ENCODE measurements around the gene CD82.

The CD82 gene

GRCh38 chr11:44609783-44610155 is 44.3 kb downstream of the CD82 start:
- H3K4me3 Mint-ChIP-seq = no peak overlapping the region
- H3K36me3 Mint-ChIP-seq (ENCODE audit: low read depth) = no peaks in the 10 kb centered on the region
- H3K9me3 Mint-ChIP-seq = no peaks in the 10 kb centered on the region
- H3K27ac Mint-ChIP-seq = no peak overlapping the region
- peaks cover 16% of the 10 kb centered on the region for H3K27me3 Mint-ChIP-seq (ENCODE audit: low read depth)
- peaks cover 21% of the 10 kb centered on the region for H3K4me1 Mint-ChIP-seq
- no peak for TF ChIP-seq CTCF (IDR thresholded peaks at IDR 0.05; ENCODE audit: unreplicated experiment in 3 of 3)

- peaks cover 21% of the 10 kb centered on the region for H3K4me1 Mint-ChIP-seq
- H3K27me3 Mint-ChIP-seq (ENCODE audit: low read depth) = peaks cover 19% of the 10 kb centered on the region
- no peaks in the 10 kb centered on the region for H3K9me3 Mint-ChIP-seq
- TF ChIP-seq CTCF (IDR thresholded peaks at IDR 0.05; ENCODE audit: unreplicated experiment in 3 of 3) = no peak
- no peak overlapping the region for H3K27ac Mint-ChIP-seq
- no peak overlapping the region for H3K4me3 Mint-ChIP-seq
- H3K36me3 Mint-ChIP-seq (ENCODE audit: low read depth) = no peaks in the 10 kb centered on the region
Measured at GRCh38 chr11:44610186-44610955, 44.9 kb downstream of the CD82 start.

- peaks cover 21% of the 10 kb centered on the region for H3K4me1 Mint-ChIP-seq
- H3K4me3 Mint-ChIP-seq = no peak overlapping the region
- H3K27ac Mint-ChIP-seq = no peak overlapping the region
- H3K27me3 Mint-ChIP-seq (ENCODE audit: low read depth) = peaks cover 19% of the 10 kb centered on the region
- no peaks in the 10 kb centered on the region for H3K36me3 Mint-ChIP-seq (ENCODE audit: low read depth)
- TF ChIP-seq CTCF (IDR thresholded peaks at IDR 0.05; ENCODE audit: unreplicated experiment in 3 of 3) = no peak
- H3K9me3 Mint-ChIP-seq = no peaks in the 10 kb centered on the region
Measured at GRCh38 chr11:44611088-44611487, 45.6 kb downstream of the CD82 start.

- Mint-ChIP-seq H3K4me3 (no peak overlapping the region), H3K27ac (no peak overlapping the region)
- no peak for TF ChIP-seq CTCF (IDR thresholded peaks at IDR 0.05; ENCODE audit: unreplicated experiment in 3 of 3)
Measured at GRCh38 chr11:44611687-44612434, 46.4 kb downstream of the CD82 start.

GRCh38 chr11:44613153-44613552 is 47.7 kb downstream of the CD82 start:
- Mint-ChIP-seq H3K4me3 (no peak overlapping the region), H3K27ac (no peak overlapping the region), H3K36me3 (ENCODE audit: low read depth) (no peaks in the 10 kb centered on the region), H3K4me1 (peaks cover 14% of the 10 kb centered on the region), H3K9me3 (no peaks in the 10 kb centered on the region), H3K27me3 (ENCODE audit: low read depth) (peaks cover 23% of the 10 kb centered on the region)
- TF ChIP-seq CTCF (IDR thresholded peaks at IDR 0.05; ENCODE audit: unreplicated experiment in 3 of 3) = no peak

More at GRCh38 chr11:44611687-44612434, 46.4 kb downstream of the CD82 start:
- Mint-ChIP-seq H3K4me1 (peaks cover 21% of the 10 kb centered on the region), H3K36me3 (ENCODE audit: low read depth) (no peaks in the 10 kb centered on the region), H3K9me3 (no peaks in the 10 kb centered on the region), H3K27me3 (ENCODE audit: low read depth) (peaks cover 19% of the 10 kb centered on the region)
